ENCODE measurements around the gene MFSD11. TPM values are rescaled to one million over a fixed set of nuclear protein-coding genes. Genes with fewer than 3 reads are reported as not detected.
"Not testable (repeated sequence)": the region's sequence is repeated elsewhere in the genome, so short reads cannot be mapped to it uniquely, and the experiment has no call there.

The MFSD11 gene
- polyA plus RNA-seq, 1 donor from 2014 or later, result 36.1 TPM

DNA sequence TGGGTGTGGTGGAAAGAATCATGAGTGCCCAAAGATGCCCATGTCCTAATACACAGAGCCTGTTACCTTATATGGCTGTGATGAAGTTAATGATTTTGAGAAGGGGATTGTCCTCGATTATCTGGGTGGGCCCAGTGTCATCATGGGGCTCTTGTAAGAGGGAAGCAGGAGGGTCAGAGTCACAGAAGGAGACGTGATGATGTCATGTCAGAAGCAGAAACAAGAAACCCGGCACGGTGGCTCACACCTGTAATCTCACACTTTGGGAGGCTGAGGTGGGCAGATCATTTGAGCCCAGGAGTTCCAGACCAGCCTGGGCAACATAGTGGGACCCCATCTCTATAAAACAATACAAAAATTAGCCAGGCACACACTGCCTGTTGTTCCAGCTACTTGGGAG, 75.0 kb downstream of the MFSD11 start:
- no peaks in the 10 kb centered on the region for H3K9me3 ChIP-seq (ENCODE audit: low read length)

DNA sequence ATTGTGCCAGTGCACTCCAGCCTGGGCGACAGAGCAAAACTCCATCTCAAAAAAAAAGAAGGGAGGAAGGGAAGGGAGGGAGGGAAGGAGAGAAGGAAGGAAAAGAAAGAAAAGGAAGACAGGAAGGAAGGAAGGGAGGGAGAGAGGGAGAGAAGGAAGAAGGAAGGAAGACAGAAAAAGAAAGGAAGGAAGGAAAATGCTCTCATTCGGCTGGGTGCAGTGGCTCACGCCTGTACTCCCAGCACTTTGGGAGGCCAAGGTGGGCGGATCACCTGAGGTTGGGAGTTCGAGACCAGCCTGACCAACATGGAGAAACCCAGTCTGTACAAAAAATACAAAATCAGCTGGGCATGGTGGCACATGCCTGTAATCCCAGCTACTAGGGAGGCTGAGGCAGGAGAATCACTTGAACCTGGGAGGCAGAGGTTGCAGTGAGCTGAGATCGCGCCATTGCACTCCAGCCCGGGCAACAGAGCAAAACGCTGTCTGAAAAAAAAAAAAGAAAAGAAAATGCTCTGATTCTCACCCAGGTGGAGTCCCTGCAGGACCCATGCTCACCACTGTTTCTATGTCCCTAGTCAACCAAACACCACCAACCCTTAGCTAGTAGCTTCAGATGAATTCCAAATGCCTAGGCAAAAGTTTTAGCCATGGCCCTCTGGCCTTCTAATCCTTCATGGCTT, 78.1 kb downstream of the MFSD11 start:
- H3F3A ChIP-seq (ENCODE audit: insufficient read depth, low read length, poor library complexity, severe bottlenecking); H3K9ac ChIP-seq (ENCODE audit: low read length); H3K9me3 ChIP-seq (ENCODE audit: low read length); H3K4me3 ChIP-seq (ENCODE audit: low read length); H3K27ac ChIP-seq (ENCODE audit: low read length); H3K36me3 ChIP-seq (ENCODE audit: insufficient read depth, low read length); H4K20me1 ChIP-seq (ENCODE audit: insufficient read depth); H3K9me2 ChIP-seq (ENCODE audit: insufficient read depth, low read length); H3K27me3 ChIP-seq (ENCODE audit: insufficient read depth, low read depth, low read length); H2AFZ ChIP-seq (ENCODE audit: low read depth, low read length); H3K79me2 ChIP-seq (replicated peaks; ENCODE audit: insufficient read depth, low read length); H3K4me2 ChIP-seq (ENCODE audit: low read length): not testable (repeated sequence)

More for the DNA sequence above, 75.0 kb downstream of the MFSD11 start:
- Histone ChIP-seq H3F3A (ENCODE audit: insufficient read depth, low read length, poor library complexity, severe bottlenecking) (no peaks in the 10 kb centered on the region), H2AFZ (ENCODE audit: low read depth, low read length) (no peak overlapping the region), H3K27me3 (ENCODE audit: insufficient read depth, low read depth, low read length) (no peaks in the 10 kb centered on the region), H3K27ac (ENCODE audit: low read length) (no peak overlapping the region), H3K9me2 (ENCODE audit: insufficient read depth, low read length) (no peaks in the 10 kb centered on the region), H3K36me3 (ENCODE audit: insufficient read depth, low read length) (no peaks in the 10 kb centered on the region), H3K79me2 (replicated peaks; ENCODE audit: insufficient read depth, low read length) (no peaks in the 10 kb centered on the region), H3K9ac (ENCODE audit: low read length) (no peak overlapping the region), H3K4me2 (ENCODE audit: low read length) (no peak overlapping the region), H3K4me3 (ENCODE audit: low read length) (no peak overlapping the region), H4K20me1 (ENCODE audit: insufficient read depth) (no peaks in the 10 kb centered on the region)
- TF ChIP-seq POLR2AphosphoS5 (IDR thresholded peaks at IDR 0.05) (no peak), EZH2 (IDR thresholded peaks at IDR 0.05; ENCODE audit: borderline replicate concordance, insufficient read depth, low read length, poor library complexity, severe bottlenecking) (no peak), RAD21 (conservative IDR thresholded peaks at IDR 0.05) (no peak), MXI1 (conservative IDR thresholded peaks at IDR 0.05; ENCODE audit: poor library complexity, severe bottlenecking) (no peak), EP300 (conservative IDR thresholded peaks at IDR 0.05; ENCODE audit: poor library complexity, severe bottlenecking) (no peak), TAF1 (IDR thresholded peaks at IDR 0.05; ENCODE audit: low read depth) (no peak), SMC3 (conservative IDR thresholded peaks at IDR 0.05; ENCODE audit: poor library complexity) (no peak)
- TF ChIP-seq, protein P1, sequence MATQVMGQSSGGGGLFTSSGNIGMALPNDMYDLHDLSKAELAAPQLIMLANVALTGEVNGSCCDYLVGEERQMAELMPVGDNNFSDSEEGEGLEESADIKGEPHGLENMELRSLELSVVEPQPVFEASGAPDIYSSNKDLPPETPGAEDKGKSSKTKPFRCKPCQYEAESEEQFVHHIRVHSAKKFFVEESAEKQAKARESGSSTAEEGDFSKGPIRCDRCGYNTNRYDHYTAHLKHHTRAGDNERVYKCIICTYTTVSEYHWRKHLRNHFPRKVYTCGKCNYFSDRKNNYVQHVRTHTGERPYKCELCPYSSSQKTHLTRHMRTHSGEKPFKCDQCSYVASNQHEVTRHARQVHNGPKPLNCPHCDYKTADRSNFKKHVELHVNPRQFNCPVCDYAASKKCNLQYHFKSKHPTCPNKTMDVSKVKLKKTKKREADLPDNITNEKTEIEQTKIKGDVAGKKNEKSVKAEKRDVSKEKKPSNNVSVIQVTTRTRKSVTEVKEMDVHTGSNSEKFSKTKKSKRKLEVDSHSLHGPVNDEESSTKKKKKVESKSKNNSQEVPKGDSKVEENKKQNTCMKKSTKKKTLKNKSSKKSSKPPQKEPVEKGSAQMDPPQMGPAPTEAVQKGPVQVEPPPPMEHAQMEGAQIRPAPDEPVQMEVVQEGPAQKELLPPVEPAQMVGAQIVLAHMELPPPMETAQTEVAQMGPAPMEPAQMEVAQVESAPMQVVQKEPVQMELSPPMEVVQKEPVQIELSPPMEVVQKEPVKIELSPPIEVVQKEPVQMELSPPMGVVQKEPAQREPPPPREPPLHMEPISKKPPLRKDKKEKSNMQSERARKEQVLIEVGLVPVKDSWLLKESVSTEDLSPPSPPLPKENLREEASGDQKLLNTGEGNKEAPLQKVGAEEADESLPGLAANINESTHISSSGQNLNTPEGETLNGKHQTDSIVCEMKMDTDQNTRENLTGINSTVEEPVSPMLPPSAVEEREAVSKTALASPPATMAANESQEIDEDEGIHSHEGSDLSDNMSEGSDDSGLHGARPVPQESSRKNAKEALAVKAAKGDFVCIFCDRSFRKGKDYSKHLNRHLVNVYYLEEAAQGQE (IDR thresholded peaks at IDR 0.05; ENCODE audit: borderline replicate concordance), result no peak
- TF ChIP-seq, protein P2, sequence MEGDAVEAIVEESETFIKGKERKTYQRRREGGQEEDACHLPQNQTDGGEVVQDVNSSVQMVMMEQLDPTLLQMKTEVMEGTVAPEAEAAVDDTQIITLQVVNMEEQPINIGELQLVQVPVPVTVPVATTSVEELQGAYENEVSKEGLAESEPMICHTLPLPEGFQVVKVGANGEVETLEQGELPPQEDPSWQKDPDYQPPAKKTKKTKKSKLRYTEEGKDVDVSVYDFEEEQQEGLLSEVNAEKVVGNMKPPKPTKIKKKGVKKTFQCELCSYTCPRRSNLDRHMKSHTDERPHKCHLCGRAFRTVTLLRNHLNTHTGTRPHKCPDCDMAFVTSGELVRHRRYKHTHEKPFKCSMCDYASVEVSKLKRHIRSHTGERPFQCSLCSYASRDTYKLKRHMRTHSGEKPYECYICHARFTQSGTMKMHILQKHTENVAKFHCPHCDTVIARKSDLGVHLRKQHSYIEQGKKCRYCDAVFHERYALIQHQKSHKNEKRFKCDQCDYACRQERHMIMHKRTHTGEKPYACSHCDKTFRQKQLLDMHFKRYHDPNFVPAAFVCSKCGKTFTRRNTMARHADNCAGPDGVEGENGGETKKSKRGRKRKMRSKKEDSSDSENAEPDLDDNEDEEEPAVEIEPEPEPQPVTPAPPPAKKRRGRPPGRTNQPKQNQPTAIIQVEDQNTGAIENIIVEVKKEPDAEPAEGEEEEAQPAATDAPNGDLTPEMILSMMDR (IDR thresholded peaks at IDR 0.05; ENCODE audit: poor library complexity, severe bottlenecking), result no peak

Measured in neural cell (in vitro differentiated cells).